ENCODE data around the gene APOB.

The APOB gene, protein sequence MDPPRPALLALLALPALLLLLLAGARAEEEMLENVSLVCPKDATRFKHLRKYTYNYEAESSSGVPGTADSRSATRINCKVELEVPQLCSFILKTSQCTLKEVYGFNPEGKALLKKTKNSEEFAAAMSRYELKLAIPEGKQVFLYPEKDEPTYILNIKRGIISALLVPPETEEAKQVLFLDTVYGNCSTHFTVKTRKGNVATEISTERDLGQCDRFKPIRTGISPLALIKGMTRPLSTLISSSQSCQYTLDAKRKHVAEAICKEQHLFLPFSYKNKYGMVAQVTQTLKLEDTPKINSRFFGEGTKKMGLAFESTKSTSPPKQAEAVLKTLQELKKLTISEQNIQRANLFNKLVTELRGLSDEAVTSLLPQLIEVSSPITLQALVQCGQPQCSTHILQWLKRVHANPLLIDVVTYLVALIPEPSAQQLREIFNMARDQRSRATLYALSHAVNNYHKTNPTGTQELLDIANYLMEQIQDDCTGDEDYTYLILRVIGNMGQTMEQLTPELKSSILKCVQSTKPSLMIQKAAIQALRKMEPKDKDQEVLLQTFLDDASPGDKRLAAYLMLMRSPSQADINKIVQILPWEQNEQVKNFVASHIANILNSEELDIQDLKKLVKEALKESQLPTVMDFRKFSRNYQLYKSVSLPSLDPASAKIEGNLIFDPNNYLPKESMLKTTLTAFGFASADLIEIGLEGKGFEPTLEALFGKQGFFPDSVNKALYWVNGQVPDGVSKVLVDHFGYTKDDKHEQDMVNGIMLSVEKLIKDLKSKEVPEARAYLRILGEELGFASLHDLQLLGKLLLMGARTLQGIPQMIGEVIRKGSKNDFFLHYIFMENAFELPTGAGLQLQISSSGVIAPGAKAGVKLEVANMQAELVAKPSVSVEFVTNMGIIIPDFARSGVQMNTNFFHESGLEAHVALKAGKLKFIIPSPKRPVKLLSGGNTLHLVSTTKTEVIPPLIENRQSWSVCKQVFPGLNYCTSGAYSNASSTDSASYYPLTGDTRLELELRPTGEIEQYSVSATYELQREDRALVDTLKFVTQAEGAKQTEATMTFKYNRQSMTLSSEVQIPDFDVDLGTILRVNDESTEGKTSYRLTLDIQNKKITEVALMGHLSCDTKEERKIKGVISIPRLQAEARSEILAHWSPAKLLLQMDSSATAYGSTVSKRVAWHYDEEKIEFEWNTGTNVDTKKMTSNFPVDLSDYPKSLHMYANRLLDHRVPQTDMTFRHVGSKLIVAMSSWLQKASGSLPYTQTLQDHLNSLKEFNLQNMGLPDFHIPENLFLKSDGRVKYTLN (N-terminal part only)

DNA sequence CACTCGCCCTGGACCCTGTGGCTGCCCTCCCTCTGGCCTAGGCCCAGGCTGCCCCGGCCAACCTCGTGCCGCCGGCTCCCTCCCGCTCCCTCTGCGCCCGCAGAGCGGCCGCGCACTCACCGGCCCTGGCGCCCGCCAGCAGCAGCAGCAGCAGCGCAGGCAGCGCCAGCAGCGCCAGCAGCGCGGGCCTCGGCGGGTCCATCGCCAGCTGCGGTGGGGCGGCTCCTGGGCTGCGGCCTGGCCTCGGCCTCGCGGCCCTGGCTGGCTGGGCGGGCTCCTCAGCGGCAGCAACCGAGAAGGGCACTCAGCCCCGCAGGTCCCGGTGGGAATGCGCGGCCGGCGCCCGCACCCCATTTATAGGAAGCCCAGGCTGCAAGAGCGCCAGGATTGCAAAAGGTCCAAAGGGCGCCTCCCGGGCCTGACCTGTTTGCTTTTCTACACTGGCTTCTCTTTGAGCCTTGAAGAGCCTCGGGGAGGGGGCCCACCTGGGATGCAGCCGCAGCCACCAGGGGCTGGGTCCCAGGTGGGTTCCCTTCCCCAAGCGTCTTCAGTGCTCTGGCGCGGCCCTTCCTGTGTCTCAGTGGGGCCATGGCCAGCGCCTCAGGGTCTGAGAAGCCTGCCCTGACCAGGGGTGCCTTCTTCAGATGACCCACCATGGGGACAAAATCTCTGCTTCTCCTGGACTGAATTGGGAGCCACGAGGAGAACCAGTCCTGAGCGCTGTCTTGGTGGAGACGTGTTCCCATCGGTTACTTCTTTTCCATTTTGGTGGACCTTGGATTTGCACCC lies at the start of gene APOB:
Gene APOB (minus strand): TSS at position 330 of the 789 bp plus-strand sequence. CDS start 128 bp downstream, at position 202.
- DNase-seq = no peak

DNA sequence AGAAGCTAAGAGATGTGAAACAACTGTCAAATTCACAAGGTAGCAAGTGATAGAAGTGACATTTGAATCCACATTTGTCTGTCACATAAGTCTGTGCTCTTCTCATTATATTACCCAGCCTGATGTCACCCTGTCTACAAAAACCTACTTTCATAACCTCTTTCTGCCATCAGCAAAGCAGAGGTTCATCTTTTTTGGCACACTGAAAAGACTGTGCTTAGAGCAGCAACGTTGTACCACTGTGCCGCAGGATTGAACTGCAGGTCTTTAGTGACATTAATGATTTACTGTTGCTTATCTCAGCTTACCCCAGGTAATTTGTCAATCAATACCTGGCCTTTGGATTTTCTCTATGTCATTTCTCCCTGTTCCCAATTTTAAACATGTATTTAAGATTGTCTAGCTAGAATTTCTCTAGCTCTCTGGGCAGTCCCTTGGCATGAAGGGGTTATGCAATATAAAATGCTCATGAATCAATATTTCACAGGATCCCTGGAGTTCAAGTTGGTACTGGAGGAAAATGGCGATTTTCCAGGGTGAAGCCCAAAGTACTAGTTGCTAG lies 48.5 kb upstream of the APOB start:
- no peak for DNase-seq

GRCh38 chr2:21084401-21084800 lies 40.5 kb upstream of the APOB start:
- DNase-seq = no peak

DNA sequence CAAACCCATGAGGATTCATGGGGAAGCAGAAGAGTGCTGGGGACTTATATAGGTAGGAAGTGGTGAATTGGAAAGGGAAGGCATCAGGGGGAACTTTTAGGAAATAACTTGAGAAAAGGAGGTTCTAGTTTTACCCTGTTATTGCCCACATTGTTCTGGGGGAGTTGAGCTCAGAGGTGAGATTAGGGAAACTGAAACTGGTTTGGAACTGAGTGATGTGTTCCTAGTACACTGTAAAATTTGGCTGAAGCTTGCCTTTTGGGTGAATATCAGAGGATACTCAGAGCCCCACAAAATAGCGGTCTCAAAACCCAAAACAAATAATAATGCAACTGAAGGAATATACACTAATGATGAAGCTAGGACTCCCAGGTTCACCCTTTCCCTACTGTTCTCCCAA lies 39.6 kb upstream of the APOB start:
- DNase-seq = no peak

DNA sequence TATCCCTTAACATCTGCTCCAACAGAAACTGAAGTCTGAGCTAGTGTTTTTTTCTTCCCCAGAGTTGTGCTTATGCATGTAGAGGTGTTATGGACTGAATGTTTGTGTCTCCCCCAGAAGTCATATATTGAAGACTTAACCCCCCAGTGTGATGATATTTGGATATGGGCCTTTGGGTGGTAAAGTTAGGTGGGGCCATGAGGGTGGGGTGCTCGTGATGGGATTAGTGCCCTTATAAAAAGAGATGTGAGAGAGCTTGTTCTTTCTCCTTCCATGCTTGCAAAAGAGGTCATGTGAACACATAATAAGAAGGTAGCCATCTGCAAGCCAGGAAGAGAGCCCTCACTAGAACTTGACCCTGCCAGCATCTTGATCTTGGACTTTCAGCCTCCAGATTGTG lies 34.4 kb upstream of the APOB start:
- no peak for DNase-seq

DNA sequence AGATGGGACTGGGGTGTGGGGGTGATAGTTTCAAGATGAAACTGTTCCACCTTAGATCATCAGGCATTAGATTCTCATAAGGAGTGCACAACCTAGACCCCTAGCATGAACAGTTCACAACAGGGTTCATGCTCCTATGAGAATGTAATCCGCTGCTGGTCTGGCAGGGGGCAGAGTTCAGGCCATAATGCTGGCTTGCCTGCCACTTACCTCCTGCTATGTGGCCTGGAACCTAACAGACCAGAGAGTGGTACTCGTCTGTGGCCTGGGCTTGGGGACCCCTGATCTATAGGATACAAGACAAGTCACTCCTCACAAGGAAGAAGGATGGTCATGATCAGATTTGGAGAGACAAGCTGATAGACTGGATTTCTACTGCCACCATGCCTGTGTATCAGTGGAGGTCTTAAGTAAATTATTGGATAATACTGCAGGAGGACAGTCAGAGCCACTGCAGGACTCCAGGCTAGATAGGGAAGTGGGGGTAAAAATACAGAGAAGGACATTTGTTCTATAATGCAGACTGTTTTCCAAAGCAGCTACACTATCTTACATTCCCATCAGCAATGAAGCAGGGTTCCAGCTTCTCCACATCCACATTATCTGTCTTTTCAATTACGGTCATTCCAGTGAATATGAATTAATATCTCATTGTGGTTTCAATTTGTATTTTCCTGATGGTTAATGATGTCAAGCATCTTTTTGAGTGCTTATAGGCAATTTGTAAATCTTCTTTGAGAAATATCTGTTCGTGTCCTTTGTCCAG lies 28.8 kb upstream of the APOB start:
- DNase-seq = no peak

GRCh38 chr2:21070341-21071257 lies 26.7 kb upstream of the APOB start:
- DNase-seq = no peak

- DNase-seq = no peak
These were observed 26.0 kb upstream of the APOB start for GRCh38 chr2:21069746-21070340.

- DNase-seq = no peak
These were observed 24.1 kb upstream of the APOB start for GRCh38 chr2:21067859-21068537.

DNA sequence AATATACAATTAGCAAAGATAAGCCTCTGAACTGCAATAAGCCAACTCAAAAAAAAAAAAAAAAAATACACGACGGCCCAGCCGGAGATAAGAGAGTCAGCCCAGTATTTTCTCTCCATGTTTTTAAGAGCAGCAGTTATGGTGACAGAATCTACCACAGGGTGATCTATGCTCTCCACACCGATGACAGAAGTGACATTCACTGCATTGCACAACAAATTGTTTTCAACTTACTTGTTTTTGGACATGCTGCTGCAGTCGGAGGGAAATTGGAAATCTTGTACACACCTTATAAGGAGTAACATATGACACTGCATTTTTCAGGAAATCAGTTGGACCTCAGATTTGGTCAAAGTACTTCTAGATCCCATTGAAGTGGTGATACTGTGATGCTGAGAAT lies 23.3 kb upstream of the APOB start:
- DNase-seq = no peak

GRCh38 chr2:21059885-21060610 lies 16.2 kb upstream of the APOB start:
- DNase-seq = no peak

GRCh38 chr2:21057097-21057496 lies 13.2 kb upstream of the APOB start:
- no peak for DNase-seq

DNA sequence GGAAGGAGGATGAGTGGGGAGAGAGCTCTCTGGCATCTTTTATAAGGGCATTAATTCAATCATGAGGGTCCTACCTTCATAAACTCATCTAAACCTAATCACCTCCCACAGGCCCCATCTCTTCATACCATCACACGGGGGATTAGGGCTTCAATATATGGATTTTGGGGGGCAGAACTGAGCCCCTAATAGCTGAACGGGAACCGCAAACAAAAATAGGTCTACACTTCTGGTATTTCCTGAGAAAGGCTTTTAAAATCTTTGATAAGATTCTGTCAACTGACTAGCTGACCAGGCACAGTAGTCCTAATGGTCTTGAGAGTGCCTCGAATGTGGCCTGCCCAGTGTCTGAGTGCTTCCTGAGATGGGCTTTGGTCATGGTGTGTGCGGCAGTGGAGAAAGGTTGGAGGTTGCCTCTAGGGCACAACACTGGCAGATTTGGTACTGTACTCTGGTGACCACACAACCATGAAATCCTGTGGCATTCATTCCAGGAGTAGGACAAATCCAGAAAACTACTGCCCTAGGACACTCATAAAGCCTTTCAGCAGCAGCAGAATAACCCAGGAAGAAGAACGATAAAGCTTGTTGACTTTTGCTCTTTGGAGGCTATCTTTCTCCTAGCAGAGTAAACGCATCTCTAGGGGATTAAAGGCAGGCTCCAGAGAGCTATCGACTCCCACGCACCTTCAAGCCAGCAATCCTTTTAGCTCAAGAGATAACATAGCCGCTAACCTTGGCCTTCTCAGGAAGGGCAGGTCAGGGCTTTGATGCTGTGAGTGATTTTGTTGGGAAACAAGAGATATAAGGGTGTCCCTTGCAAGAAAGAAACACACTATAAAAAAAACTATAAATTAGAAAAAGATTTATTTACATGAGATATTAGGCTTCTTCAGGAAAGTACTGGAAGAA lies 12.3 kb upstream of the APOB start:
- DNase-seq = no peak

DNA sequence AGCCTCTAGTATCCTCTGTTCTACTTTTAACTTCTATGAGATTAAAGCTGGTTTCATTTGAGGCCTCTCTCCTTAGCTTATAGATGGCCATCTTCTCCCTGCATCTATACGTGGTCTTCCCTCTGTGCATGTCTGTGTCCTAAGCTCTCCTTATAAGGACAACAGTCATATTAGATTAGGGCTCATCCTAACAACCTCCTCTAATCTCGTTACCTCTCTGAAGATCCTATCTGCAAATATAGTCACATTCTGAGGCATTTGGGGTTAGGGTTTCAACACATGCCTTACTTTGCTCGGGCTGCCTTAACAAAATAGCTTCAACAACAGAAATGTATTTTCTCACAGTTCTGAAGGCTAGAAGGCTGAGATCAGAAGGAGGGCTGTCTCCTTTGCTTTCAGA lies 11.6 kb upstream of the APOB start:
- DNase-seq = no peak

DNA sequence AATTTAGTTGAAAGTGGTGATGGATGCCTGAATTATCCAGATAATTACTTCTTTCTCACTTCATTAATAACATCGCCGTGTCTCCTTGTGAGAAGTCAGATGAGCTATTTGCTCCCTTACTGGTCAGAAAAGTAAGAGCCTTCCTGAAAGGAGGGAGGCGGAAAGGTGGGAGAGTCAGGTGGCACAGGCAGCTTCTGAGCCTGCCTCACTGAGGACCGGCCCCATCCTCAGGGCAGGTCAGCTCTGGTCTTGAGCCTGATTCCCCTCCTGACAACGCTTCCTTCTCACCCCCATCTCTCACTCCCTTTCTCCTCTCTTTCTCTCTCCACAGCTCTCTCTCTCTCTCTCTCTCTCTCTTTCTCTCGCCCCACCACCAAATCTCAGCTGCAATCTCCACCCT lies 10.1 kb upstream of the APOB start:
- DNase-seq = no peak

GRCh38 chr2:21052044-21052443 lies 8.2 kb upstream of the APOB start:
- no peak for DNase-seq

DNA sequence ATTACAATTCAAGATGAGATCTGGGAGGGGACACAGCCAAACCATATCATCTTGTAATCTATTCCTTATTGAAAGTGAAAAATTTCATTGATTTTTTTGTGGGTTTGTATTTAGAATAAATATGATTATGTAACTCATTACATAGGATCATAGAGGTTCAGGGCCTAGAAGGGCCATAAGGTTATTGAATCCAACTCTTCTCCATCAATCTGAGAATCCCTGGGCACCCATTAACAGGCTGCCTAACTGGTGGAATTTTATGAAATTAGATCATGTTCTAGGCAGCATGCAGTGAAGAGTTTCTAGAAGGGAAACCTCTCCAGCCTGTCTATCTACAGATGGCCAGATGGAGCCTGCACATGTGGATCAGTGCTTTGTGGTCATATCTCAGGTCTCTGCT lies 6.3 kb upstream of the APOB start:
- DNase-seq = no peak

Data from SHP77 (cell line).